ENCODE results near the gene GAGE13.
"Not testable (repeated sequence)": the region's sequence is repeated elsewhere in the genome, so short reads cannot be mapped to it uniquely, and the experiment has no call there.

Gene GAGE13

DNA sequence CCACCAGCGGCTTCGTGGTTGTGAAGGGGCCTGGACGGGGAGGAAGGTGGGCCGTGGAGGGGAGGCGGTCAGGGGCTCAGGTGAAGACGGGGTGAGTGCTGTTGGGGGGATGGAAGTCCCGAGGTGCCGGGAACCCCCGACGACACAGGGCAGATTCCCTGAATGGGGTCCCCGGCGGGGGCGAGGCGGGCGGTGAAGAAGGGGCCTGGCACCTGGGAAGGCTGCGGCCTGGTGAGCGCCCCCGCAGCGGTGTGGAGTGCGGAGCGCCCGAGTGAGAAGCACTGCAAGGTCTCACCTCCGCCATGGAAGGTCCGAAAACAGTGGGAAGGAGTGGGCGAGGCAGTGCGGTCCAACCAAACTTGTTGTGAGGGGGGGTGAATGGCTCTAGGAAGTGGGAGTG is 459 bp downstream of the GAGE13 start:
- not testable (repeated sequence) for DNase-seq

DNA sequence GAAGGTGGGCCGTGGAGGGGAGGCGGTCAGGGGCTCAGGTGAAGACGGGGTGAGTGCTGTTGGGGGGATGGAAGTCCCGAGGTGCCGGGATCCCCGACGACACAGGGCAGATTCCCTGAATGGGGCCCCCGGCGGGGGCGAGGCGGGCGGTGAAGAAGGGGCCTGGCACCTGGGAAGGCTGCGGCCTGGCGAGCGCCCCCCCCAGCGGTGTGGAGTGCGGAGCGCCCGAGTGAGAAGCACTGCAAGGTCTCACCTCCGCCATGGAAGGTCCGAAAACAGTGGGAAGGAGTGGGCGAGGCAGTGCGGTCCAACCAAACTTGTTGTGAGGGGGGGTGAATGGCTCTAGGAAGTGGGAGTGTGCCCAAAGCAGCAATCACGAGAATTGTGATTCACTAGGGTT is 10.1 kb downstream of the GAGE13 start:
- not testable (repeated sequence) for DNase-seq

DNA sequence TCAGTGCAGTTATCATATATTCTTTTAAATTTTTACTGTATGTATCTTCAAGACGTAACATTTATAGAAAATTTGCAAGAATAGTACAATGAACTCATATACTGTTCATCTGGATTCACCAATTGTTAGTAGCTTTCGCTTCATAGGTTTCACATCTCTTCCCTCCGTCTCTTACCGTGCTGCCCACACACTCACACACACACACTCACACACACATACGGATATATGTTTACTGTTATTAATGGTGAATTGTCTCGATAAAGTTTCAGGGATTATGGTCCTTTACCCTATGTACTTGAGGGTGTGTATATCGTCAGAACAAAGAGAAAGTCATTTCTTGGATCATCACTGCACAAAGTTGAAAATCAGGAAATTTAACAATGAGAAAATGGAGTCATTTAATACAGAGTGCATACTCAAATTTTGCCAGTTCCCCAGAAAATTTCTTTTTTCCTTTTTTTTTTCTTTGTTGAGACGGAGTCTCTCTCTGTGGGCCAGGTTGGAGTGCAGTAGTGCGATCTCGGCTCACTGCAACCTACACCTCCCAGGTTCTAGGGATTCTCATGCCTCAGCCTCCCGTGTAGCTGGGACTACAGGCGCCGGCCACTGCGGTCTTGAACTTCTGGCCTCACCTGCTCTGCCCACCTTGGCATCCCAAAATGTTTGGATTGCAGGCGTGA is 13.3 kb downstream of the GAGE13 start:
- not testable (repeated sequence) for DNase-seq

DNA sequence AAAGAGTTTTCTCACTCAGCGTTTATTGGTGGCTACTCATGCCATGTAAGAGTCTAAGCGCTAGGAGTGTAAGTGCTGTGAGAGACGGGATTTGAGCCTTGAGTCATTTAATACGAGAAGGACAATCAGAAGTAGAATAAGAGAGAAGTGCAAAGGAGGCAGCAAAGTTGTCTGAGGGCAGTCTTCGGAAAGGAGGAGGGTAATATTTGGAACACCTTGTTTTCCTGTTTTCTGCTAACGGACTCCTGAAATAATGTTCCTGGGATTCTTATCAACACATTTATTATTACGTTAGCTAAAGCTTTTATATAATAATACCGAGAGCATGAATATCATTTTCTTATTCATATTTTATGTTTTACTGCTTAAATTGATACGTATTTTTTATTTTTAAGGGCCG is 14.0 kb downstream of the GAGE13 start:
- DNase-seq, result not testable (repeated sequence)

DNA sequence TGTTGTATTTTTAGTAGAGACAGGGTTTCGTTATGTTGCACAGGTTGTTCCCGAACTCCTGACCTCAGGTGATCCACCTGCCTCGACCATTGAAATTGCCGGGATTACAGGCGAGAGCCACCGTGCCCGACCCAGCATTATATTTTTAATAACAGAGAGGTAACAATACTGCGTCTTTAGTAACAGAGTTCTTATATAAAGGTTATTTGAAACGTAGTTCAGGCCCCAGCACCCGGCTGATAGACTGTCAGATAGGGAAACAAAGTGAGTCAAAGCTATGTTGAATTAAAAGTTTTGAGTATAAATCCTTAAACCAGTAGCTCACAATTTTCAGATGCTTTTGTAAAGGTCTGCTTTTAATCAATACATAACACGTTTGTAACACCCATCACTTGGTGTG is 14.8 kb downstream of the GAGE13 start:
- not testable (repeated sequence) for DNase-seq

Data from activated naive CD4-positive, alpha-beta T cell treated with Interleukin-2 at 50 U/mL for 16 hours (primary cell).